Ascending aorta (tissue), 2 donors: ENCODE data around the gene ALKBH6. TPM values are rescaled to one million over a fixed set of nuclear protein-coding genes. Genes with fewer than 3 reads are reported as not detected.

Experiments used
- DNase-seq, 2 donors: peaks; one replicate each; pipeline ENCODE4 v3.0.0-alpha.2; 2019; ENCODE audit warnings: low spot score in 2 of 2
- H3K27ac ChIP-seq, 2 donors: fragments of 200-600 bp; sonication (generic); one replicate each; pipeline ENCODE4 v1.5.1; 2016 to 2017; ENCODE audit warnings: mild to moderate bottlenecking in 1 of 2
- H3K27me3 ChIP-seq: fragments of 200-600 bp; sonication (generic); one replicate; pipeline ENCODE4 v1.5.1; 2017
- H3K36me3 ChIP-seq, 2 donors: fragments of 200-600 bp; sonication (generic); one replicate each; pipeline ENCODE4 v1.5.1; 2016
- H3K4me1 ChIP-seq, 2 donors: fragments of 200-600 bp; sonication (generic); one replicate each; pipeline ENCODE4 v1.5.1; 2016 to 2017; ENCODE audit warnings: mild to moderate bottlenecking in 1 of 2
- H3K4me3 ChIP-seq, 2 donors: fragments of 200-600 bp; sonication (generic); one replicate each; pipeline ENCODE4 v1.5.1; 2016 to 2017; ENCODE audit warnings: mild to moderate bottlenecking in 1 of 2
- H3K9me3 ChIP-seq, 2 donors: fragments of 200-600 bp; sonication (generic); one replicate each; pipeline ENCODE4 v1.5.1; 2016
- intact Hi-C: fragments of 100-400 bp; cut with DNase I; formaldehyde crosslinking; loops from one replicate; pipeline ENCODE4 v1.15.1; 2023
- total RNA-seq: library from RNA; depleted of rRNA; stranded (reverse); fragments of >200 nt; gene quantifications from one replicate; pipeline ENCODE4 v1.1.0, GENCODE V29; 2016
- TF ChIP-seq, protein P1 (sequence below), 3 experiments: fragments of 200-600 bp in 2 of 3; fragments of 450-650 bp in 1 of 3; sonication (generic) in 2 of 3; IDR thresholded peaks; one replicate each; pipeline ENCODE4 v1.5.1; 2016 to 2019; ENCODE audit warnings: antibody characterized with exemption in 3 of 3, mild to moderate bottlenecking in 1 of 3, moderate library complexity in 1 of 3

Gene ALKBH6
- total RNA-seq, 1 donor from 2014 or later: 35.3 TPM

DNA sequence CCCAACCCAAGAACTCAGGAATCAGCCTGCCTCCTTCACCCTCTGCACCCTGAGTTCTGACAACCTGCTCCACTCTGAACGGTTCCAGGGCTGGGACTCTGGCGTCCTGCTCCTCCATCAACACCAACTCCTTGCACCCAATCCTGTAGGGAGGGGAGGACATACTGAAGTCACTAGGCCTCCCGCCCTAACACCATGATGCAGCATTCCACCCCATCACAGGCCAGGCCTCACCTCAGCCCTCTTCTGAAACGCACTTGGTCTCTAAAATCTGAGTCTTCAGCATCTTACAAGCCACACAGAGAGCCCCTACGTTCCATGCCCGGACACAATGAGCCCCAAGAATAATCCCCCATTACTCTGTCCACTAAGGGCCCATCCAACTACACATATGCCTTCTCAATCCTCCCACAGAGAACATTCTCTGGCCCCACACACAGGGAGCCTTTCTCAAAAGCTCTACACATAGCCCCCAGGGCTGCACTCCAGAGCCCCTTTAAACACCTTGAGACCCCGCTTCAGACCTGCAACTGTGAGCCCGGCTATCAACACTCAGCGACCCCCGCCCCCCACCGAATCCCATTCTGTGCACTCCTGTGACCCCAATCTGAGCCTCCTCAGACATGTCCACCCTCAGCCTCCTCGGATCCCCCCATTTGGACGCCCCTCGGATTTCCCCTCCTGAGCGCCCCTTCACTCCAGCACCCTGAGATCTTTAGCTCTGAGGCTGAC is 567 bp downstream of the ALKBH6 start:
- intact Hi-C loops: loop anchor here (1.0 to 10.0 kb wide), 5 partner anchors 18 to 369 kb away; partner anchors contain the start of genes CLIP3, COX6B1, ETV2 and SDHAF1
- Histone ChIP-seq H3K36me3 (peaks cover 9 to 20% of the 10 kb centered on the region in 2 donors), H3K27me3 (no peaks in the 10 kb centered on the region), H3K27ac (peak overlapping the region; percentile 74 to 85), H3K4me3 (peak overlapping the region; percentile 58 to 76), H3K9me3 (no peaks in the 10 kb centered on the region), H3K4me1 (peaks cover 4 to 20% of the 10 kb centered on the region in 2 donors)
- no peak for DNase-seq
- TF ChIP-seq, protein P1, sequence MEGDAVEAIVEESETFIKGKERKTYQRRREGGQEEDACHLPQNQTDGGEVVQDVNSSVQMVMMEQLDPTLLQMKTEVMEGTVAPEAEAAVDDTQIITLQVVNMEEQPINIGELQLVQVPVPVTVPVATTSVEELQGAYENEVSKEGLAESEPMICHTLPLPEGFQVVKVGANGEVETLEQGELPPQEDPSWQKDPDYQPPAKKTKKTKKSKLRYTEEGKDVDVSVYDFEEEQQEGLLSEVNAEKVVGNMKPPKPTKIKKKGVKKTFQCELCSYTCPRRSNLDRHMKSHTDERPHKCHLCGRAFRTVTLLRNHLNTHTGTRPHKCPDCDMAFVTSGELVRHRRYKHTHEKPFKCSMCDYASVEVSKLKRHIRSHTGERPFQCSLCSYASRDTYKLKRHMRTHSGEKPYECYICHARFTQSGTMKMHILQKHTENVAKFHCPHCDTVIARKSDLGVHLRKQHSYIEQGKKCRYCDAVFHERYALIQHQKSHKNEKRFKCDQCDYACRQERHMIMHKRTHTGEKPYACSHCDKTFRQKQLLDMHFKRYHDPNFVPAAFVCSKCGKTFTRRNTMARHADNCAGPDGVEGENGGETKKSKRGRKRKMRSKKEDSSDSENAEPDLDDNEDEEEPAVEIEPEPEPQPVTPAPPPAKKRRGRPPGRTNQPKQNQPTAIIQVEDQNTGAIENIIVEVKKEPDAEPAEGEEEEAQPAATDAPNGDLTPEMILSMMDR (IDR thresholded peaks at IDR 0.05): no peak

DNA sequence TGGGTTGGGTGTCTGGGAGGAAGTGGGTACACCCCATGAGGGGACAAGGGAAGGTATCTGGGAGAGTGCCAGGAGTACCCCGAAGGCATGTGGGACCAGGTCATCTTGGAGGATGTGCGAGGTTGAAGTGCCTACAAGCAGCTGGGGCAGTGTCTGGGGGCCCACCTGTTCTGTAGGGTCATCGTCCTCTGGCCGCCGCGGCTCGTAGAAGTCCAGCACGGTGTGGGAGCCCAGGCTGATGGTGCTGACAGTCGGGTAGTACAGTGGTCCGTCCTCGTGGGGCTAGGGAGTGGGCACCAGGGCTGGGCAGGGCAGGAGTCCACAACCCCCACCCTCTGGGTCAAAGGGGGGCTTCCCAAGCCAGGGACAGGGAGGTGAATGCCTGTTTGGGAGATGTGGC is 3.6 kb downstream of the ALKBH6 start:
- TF ChIP-seq, protein P1 (IDR thresholded peaks at IDR 0.05): no peak
- DNase-seq: no peak
- H3K9me3 ChIP-seq: no peaks in the 10 kb centered on the region
- peaks cover 4 to 22% of the 10 kb centered on the region in 2 donors for H3K4me1 ChIP-seq
- H3K36me3 ChIP-seq: no peaks in the 10 kb centered on the region
- H3K4me3 ChIP-seq: no peak overlapping the region
- intact Hi-C loops: loop anchor here (10.0 kb wide), 1 partner anchor 366 kb away; the partner anchor contains the start of genes COX6B1 and ETV2
- H3K27me3 ChIP-seq: no peaks in the 10 kb centered on the region
- H3K27ac ChIP-seq: peak overlapping the region in 1 of 2 donors; percentile 68

DNA sequence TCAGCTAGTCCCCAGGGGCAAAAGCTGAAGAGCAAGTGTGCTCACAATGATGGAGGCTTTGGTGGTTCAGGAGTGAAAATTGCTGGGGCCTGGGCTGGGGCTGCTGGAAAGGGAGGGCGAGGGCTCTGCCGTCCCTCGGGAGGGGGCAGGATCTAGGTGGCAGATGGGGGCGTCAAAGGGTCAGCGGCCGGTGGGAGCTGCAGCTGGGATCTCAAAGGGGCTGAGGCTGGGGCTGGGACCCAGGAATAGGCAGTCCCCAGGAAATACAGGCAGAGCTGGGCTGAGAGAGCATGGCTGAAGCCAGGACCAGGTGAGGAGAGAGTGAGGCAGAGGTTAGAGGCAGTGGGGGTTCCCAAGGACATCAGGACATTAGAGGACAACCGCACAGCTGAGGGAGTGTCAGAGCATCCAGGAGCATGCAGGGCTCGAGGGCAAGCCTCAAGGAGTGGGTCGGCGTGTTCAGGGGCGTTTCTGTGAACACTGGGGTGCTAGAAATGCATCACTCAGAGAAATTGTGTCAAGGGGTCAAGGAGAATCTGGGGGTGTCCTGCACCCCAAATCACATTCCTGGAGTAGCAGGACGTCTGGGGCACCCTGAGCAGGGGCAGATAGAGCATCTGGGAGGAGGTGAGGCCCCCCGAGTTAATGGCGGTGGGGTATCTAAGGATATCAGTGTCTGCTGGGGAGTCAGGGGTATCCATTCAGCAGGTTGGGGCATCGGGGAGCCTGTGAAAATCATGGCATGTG is 4.2 kb downstream of the ALKBH6 start:
- Histone ChIP-seq H3K27me3 (no peaks in the 10 kb centered on the region), H3K36me3 (no peaks in the 10 kb centered on the region), H3K9me3 (no peaks in the 10 kb centered on the region), H3K4me1 (peaks cover 4 to 21% of the 10 kb centered on the region in 2 donors), H3K27ac (peak overlapping the region; percentile 68 to 76), H3K4me3 (peak overlapping the region; percentile 62 to 65)
- intact Hi-C loops: loop anchor here (10.0 kb wide), 1 partner anchor 365 kb away; the partner anchor contains the start of genes COX6B1 and ETV2
- no peak for DNase-seq
- TF ChIP-seq, protein P1 (IDR thresholded peaks at IDR 0.05): no peak

DNA sequence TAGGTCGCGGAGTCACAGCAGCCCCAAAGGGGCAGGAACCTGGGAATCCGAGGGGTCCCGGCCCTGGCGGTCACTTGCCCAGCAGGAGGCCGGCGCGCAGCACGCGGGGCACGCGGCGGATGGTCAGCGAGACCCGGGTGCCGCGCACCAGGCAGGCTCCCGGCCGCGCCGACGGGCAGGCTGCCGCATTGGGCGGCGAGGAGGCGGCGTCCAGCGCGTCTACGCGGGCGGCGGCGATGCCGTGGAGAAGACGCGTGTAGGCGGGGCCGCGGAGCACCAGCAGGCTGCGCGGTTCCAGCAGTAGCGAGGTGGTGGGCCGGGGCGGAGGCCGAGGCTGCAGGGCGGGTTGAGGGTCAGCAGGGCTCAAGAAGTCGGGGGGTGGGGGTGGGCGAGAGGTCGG is 4.8 kb downstream of the ALKBH6 start:
- Histone ChIP-seq H3K36me3 (no peaks in the 10 kb centered on the region), H3K4me3 (peak overlapping the region; percentile 62 to 65), H3K27ac (peak overlapping the region; percentile 68 to 76), H3K9me3 (no peaks in the 10 kb centered on the region), H3K4me1 (peaks cover 4 to 17% of the 10 kb centered on the region in 2 donors), H3K27me3 (no peaks in the 10 kb centered on the region)
- DNase-seq: peak in 1 of 2 donors; percentile 81
- intact Hi-C loops: no loop called here
- TF ChIP-seq, protein P1 (IDR thresholded peaks at IDR 0.05): no peak

DNA sequence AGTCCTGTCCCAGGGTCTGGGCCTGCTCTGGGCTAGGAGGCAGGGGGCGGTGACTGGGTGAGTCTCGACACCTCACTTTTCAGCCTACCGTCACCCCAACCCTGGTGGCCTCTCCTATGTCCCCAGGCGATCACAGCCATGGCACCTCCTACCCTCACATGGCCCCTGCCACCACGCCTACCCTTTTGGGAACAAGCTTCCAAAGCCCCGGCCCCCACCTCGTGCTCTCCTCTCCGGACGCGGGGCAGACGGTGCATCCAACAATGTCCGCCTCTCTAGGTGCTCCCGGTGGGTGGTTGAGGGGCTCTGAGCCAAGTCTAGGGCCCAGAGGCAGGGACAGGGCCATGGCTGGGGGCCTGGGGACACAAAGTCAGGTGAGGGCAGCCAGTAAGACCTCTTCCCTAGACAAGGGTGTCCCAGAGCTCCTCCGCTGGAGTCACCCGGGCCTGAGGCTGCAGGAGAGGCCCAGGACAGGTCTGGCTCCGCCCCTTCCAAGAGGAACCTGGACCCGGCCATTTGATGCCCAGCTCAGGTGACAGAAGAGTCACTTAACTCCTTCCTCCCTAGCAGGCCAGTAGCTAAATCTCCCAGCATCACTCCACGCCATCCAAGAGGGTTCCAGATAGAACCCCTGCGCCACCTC is 5.6 kb downstream of the ALKBH6 start, which contains the start of gene SYNE4:
SYNE4 (minus strand) TSS at position 478 of the 643 bp plus-strand sequence; CDS start at position 346, 132 bp downstream.
- Histone ChIP-seq H3K4me1 (peaks cover 1 to 17% of the 10 kb centered on the region in 2 donors), H3K9me3 (no peaks in the 10 kb centered on the region), H3K27ac (peak within 1 kb of the TSS; percentile 68 to 76), H3K4me3 (peak within 1 kb of the TSS; percentile 62 to 65), H3K27me3 (no peaks in the 10 kb centered on the region), H3K36me3 (no peaks in the 10 kb centered on the region)
- intact Hi-C loops: no loop called here
- TF ChIP-seq, protein P1 (IDR thresholded peaks at IDR 0.05): no peak
- DNase-seq: no peak
